Cardiac fibroblast (primary cell): ENCODE results near the gene HS2ST1.

Source experiments
- DNase-seq, 2 donors: peaks; one replicate each; pipeline versions ENCODE4 v3.0.0 to v3.0.0-alpha.2; 2010; ENCODE audit warnings: low read depth in 2 of 2
- H3K4me3 ChIP-seq, 2 donors: replicated peaks in 1 of 2; 1 replicate in 1 of 2; 2 replicates in 1 of 2; pipeline ENCODE4 v1.5.1; 2011; ENCODE audit warnings: low read depth in 2 of 2, low read length in 2 of 2, mild to moderate bottlenecking in 2 of 2, moderate library complexity in 1 of 2
- TF ChIP-seq, protein P1 (sequence below): IDR thresholded peaks from one replicate; pipeline ENCODE4 v1.5.1; 2011; ENCODE audit warnings: low read depth, mild to moderate bottlenecking, low read length, inconsistent platforms

The HS2ST1 gene

DNA sequence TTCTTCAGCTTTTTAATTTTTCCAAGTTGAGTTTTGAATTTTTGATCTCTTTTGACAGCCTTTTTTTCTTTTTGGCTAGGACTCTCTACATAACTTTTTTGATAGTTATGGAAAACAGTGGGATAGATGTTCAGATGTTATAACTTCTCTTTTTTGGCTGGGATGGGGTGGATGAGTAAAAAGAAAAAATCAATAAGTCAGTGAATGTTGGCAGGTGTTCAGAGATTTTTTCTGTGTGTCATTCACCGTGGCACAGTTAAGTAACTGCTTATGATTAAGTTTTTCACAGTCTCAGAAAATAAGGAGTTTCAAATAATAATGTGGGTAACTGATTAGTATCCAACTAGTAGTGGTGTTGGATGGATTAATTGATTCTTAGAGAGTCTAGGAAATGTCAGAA lies 24.0 kb downstream of the HS2ST1 start:
- H3K4me3 ChIP-seq, result no peak overlapping the region
- DNase-seq, result peak in 1 of 2 donors; percentile 11
- TF ChIP-seq, protein P1, sequence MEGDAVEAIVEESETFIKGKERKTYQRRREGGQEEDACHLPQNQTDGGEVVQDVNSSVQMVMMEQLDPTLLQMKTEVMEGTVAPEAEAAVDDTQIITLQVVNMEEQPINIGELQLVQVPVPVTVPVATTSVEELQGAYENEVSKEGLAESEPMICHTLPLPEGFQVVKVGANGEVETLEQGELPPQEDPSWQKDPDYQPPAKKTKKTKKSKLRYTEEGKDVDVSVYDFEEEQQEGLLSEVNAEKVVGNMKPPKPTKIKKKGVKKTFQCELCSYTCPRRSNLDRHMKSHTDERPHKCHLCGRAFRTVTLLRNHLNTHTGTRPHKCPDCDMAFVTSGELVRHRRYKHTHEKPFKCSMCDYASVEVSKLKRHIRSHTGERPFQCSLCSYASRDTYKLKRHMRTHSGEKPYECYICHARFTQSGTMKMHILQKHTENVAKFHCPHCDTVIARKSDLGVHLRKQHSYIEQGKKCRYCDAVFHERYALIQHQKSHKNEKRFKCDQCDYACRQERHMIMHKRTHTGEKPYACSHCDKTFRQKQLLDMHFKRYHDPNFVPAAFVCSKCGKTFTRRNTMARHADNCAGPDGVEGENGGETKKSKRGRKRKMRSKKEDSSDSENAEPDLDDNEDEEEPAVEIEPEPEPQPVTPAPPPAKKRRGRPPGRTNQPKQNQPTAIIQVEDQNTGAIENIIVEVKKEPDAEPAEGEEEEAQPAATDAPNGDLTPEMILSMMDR, result no peak

DNA sequence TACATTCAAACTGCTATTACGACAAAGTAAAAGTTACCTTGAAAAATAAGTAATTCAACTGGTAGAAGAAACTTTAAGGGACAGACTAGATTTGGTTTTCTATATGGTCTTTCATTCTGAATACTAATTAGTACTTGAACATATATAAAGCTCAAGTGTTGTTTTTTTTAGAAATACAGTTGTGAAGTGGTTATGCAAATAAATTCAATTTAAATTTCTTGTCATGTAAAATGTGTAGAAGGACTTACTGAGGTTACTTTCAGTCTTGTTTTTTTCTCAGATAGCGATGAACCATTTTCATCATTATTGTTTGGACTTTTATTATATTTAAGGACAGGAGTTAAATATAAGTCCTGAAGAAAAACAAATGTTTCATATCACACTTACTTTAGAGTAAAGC lies 24.4 kb downstream of the HS2ST1 start:
- TF ChIP-seq, protein P1, result no peak
- H3K4me3 ChIP-seq, result no peak overlapping the region
- no peak for DNase-seq

DNA sequence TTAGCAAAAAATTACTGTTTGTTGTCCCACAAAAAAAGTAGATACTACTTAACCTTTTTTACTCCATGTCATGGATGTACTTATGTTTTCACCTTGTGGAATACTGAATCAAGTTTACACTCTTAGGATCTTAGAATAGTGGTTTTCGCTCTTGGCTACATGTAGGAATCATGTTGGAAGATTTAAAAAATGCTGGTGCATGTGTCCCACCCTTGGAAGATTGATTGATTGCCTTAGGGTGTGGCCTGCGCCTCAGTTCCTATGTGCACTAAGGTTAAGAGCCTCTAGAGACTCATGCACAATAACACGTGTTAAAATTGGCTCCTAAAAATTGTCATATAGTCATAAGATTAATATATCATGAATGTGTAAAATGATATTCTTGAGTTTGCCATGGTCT lies 25.0 kb downstream of the HS2ST1 start:
- DNase-seq, result no peak
- H3K4me3 ChIP-seq, result no peak overlapping the region
- TF ChIP-seq, protein P1, result no peak

DNA sequence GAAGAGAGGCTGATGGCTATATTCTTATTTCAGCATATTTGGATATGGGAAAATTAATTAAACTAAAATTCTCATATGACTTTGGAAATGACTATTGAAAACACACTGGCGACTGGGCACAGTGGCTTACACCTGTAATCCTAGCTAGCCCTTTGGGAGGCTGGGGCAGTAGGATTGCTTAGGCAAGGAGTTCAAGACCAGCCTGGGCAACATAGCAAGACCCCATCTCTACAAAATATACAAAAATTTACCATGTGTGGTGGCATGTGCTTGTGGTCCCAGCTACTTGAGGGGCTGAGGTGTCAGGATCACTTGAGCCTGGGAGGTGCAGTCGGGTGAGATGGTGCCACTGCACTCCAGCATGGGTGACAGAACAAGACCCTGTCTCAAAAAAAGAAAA lies 26.2 kb downstream of the HS2ST1 start:
- TF ChIP-seq, protein P1, result no peak
- H3K4me3 ChIP-seq, result no peak overlapping the region
- DNase-seq, result no peak

DNA sequence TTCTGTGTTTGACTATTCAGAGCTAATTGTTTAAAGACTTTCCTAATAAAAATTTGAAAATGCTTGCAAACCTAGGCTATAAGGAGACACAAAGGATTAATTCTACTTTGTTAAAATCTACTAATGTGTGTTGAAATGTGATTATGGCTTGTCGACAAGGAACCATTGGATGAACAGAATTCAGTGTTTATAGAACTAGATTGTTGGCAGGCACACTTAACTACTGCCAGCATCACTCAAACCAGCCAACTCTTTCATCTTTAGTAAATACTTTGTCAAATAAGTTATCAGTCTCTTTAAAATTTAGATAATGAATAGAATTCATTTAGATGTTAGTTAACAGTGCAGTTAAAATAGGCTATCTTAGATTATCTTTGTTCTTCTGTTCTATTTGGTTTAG lies 27.6 kb downstream of the HS2ST1 start:
- no peak for DNase-seq
- H3K4me3 ChIP-seq, result no peak overlapping the region
- TF ChIP-seq, protein P1, result no peak

DNA sequence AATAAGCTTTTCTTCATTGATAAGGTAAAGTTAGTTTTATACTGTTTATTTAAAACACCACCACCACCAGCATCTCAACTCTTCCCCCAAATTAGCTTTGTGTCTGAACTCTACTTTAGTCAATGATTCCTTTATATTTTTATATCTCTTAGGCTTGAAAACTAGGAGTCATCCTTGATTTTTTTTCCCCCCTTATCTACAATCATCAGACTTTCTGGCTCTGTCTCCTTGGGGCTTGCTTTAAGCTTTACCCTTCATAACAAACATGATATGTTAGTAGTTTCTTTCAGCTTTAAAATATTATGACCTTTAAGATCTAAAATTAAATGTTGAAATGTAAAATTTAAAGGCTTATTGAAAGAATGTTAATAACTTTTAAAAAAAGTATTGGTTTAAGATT lies 28.3 kb downstream of the HS2ST1 start:
- no peak overlapping the region for H3K4me3 ChIP-seq
- DNase-seq, result no peak
- TF ChIP-seq, protein P1, result no peak

DNA sequence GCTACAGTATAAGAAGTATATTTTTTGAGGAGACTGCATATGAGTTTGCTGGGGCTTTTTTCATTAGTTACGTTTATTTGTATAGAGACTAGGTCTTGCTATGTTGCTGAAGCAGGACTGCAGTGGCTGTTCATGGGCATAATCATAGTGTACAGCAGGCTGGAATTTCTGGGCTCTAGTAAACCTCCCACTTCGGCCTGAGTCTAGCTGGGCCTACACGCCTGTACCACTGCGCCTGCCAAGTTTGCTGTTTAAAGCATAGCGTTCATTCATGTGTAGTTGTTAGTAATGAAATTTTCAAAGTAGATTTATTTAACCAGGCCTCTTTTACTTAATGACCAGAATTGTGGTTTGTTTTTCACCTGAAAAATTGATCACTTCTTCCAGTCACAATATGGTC lies 33.8 kb downstream of the HS2ST1 start:
- TF ChIP-seq, protein P1, result no peak
- DNase-seq, result peak in 1 of 2 donors; percentile 45
- no peak overlapping the region for H3K4me3 ChIP-seq
